GM23338 (cell line): ENCODE measurements around the gene POM121L2. TPM values are rescaled to one million over a fixed set of nuclear protein-coding genes. Genes with fewer than 3 reads are reported as not detected.

Experiments used
- ATAC-seq: fragments of 200-7000 bp; cut with Tn5 transposase; 3 replicates; pipeline ENCODE4 v1.9.1; 2020
- DNase-seq: peaks from one replicate; pipeline ENCODE4 v3.0.0-alpha.2; 2015; ENCODE audit warnings: low spot score
- H2AFZ ChIP-seq: fragments of 200-600 bp; sonication (generic); 2 replicates; pipeline ENCODE4 v1.8.0; 2016; ENCODE audit warnings: antibody characterized with exemption, mild to moderate bottlenecking, moderate library complexity
- H3F3A ChIP-seq: fragments of 200-600 bp; sonication (generic); replicated peaks from 2 replicates; pipeline ENCODE4 v1.8.0; 2017; ENCODE audit warnings: antibody characterized with exemption, mixed run types, low read depth
- H3K27ac ChIP-seq: fragments of 200-600 bp; sonication (generic); 2 replicates; pipeline ENCODE4 v1.6.1; 2016; ENCODE audit warnings: low read depth
- H3K27me3 ChIP-seq: fragments of 200-600 bp; sonication (generic); 2 replicates; pipeline ENCODE4 v1.8.0; 2016; ENCODE audit warnings: mild to moderate bottlenecking, mixed run types, moderate library complexity; ENCODE audit not compliant: insufficient read depth
- H3K36me3 ChIP-seq: fragments of 200-600 bp; sonication (generic); 2 replicates; pipeline ENCODE4 v1.8.0; 2016; ENCODE audit warnings: mild to moderate bottlenecking; ENCODE audit not compliant: insufficient read depth
- H3K4me1 ChIP-seq: fragments of 200-600 bp; sonication (generic); 2 replicates; pipeline ENCODE4 v1.8.0; 2016; ENCODE audit warnings: mild to moderate bottlenecking, moderate library complexity; ENCODE audit not compliant: insufficient read depth
- H3K4me2 ChIP-seq: fragments of 200-600 bp; sonication (generic); 2 replicates; pipeline ENCODE4 v1.7.1; 2017; ENCODE audit warnings: mixed run types
- H3K4me3 ChIP-seq: fragments of 200-600 bp; sonication (generic); 2 replicates; pipeline ENCODE4 v1.6.1; 2016; ENCODE audit warnings: mixed run types
- H3K79me2 ChIP-seq: fragments of 200-600 bp; sonication (generic); replicated peaks from 2 replicates; pipeline ENCODE4 v1.8.0; 2017; ENCODE audit warnings: mild to moderate bottlenecking; ENCODE audit not compliant: insufficient read depth
- H3K9me2 ChIP-seq: fragments of 200-600 bp; sonication (generic); 2 replicates; pipeline ENCODE4 v1.8.0; 2017; ENCODE audit not compliant: insufficient read depth
- H4K20me1 ChIP-seq: fragments of 200-600 bp; sonication (generic); replicated peaks from 2 replicates; pipeline ENCODE4 v1.8.0; 2017; ENCODE audit warnings: mild to moderate bottlenecking; ENCODE audit not compliant: insufficient read depth
- H3K27ac Mint-ChIP-seq: 2 replicates; pipeline ENCODE4 v1.8.0; 2020; ENCODE audit warnings: inconsistent platforms, mild to moderate bottlenecking, moderate library complexity, mixed read lengths
- H3K27me3 Mint-ChIP-seq: 3 replicates; pipeline ENCODE4 v1.8.0; 2022; ENCODE audit warnings: low read depth, mild to moderate bottlenecking, moderate library complexity, mixed read lengths, inconsistent platforms; ENCODE audit not compliant: insufficient read depth, poor library complexity
- H3K36me3 Mint-ChIP-seq: 3 replicates; pipeline ENCODE4 v1.8.0; 2021; ENCODE audit warnings: low read depth, mild to moderate bottlenecking, inconsistent platforms, moderate library complexity, mixed read lengths
- H3K4me1 Mint-ChIP-seq: 3 replicates; pipeline ENCODE4 v1.8.0; 2020; ENCODE audit warnings: mild to moderate bottlenecking, inconsistent platforms, mixed read lengths
- H3K4me3 Mint-ChIP-seq: 3 replicates; pipeline ENCODE4 v1.8.0; 2021; ENCODE audit warnings: moderate library complexity, mild to moderate bottlenecking, inconsistent platforms, mixed read lengths
- H3K9me3 Mint-ChIP-seq: 3 replicates; pipeline ENCODE4 v1.8.0; 2020; ENCODE audit warnings: moderate library complexity, mild to moderate bottlenecking, inconsistent platforms, mixed read lengths
- CREB1 ChIP-seq: fragments of 250-450 bp; sonication (Bioruptor Pico); IDR thresholded peaks from 2 replicates; pipeline ENCODE4 v1.5.0; 2020; ENCODE audit warnings: low read depth, mild to moderate bottlenecking, moderate library complexity
- EZH2 ChIP-seq: fragments of 200-600 bp; sonication (generic); IDR thresholded peaks from one replicate; pipeline ENCODE4 v1.8.0; 2017; ENCODE audit warnings: antibody characterized with exemption, mild to moderate bottlenecking, low read depth; ENCODE audit not compliant: unreplicated experiment
- JUNB ChIP-seq: IDR thresholded peaks from one replicate; pipeline ENCODE4 v1.6.1; 2016; ENCODE audit warnings: antibody characterized with exemption; ENCODE audit not compliant: unreplicated experiment
- NANOG ChIP-seq: IDR thresholded peaks from 2 replicates; pipeline ENCODE4 v1.6.1; 2016; ENCODE audit warnings: antibody characterized with exemption, borderline replicate concordance
- POLR2AphosphoS5 ChIP-seq: IDR thresholded peaks from 2 replicates; pipeline ENCODE4 v1.6.1; 2016; ENCODE audit warnings: antibody characterized with exemption, low read depth
- ZNF114 ChIP-seq: fragments of 250-450 bp; sonication (Bioruptor Pico); IDR thresholded peaks from 2 replicates; pipeline ENCODE4 v1.5.0; 2020; ENCODE audit warnings: mild to moderate bottlenecking, moderate library complexity
- ZNF331 ChIP-seq: fragments of 250-450 bp; sonication (Bioruptor Pico); IDR thresholded peaks from 2 replicates; pipeline ENCODE4 v1.5.0; 2020; ENCODE audit warnings: low read depth, mild to moderate bottlenecking, moderate library complexity
- polyA plus RNA-seq: library from polyadenylated mRNA; unstranded; fragments of >200 nt; fragmentation: Nextera tagmentation; extraction: Ambion mirVana; gene quantifications from 2 replicates; pipeline ENCODE4 v1.2.1, GENCODE V29; 2016
- total RNA-seq: library from RNA; depleted of rRNA; stranded (reverse); fragments of >200 nt; shearing (Covaris generic); gene quantifications from 2 replicates; pipeline ENCODE4 v1.2.3, GENCODE V29; 2014
- TF ChIP-seq, protein P1 (sequence below): IDR thresholded peaks from 2 replicates; pipeline ENCODE4 v1.6.1; 2016; ENCODE audit warnings: antibody characterized with exemption
- TF ChIP-seq, protein P2 (sequence below): IDR thresholded peaks from one replicate; pipeline ENCODE4 v1.6.1; 2018; ENCODE audit warnings: antibody characterized with exemption; ENCODE audit not compliant: unreplicated experiment
- TF ChIP-seq, protein P3 (sequence below), 2 experiments: fragments of 200-600 bp in 1 of 2; sonication (generic) in 1 of 2; conservative IDR thresholded peaks; 2 replicates each; pipeline versions ENCODE4 v1.5.1 to v1.6.1; 2016 to 2017; ENCODE audit warnings: antibody characterized with exemption in 2 of 2, low read depth in 2 of 2, mild to moderate bottlenecking in 2 of 2, moderate library complexity in 1 of 2
- TF ChIP-seq, protein P4 (sequence below): fragments of 250-450 bp; sonication (Bioruptor Pico); IDR thresholded peaks from 2 replicates; pipeline ENCODE4 v1.5.0; 2020; ENCODE audit warnings: mild to moderate bottlenecking, moderate library complexity

POM121L2 gene
- total and polyA plus RNA-seq, 2 experiments from 2014 or later = 0.07 to 0.13 TPM

DNA sequence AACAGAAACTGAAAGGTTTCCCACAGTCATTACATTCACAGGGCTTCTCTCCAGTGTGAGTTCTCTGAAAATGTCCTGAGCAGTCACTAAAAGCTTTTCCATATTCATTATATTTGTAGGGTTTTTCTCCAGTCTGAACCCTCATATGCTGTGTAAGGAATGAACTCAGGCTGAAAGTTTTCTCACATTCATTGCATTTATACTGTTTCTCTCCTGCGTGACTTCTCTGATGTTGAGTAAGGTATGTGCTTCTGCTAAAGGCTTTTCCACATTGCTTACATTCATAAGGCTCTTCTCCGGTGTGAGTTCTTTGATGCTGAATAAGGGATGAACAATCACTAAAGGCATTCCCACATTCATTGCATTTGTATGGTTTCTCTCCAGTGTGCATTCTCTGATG, 46.7 kb upstream of the POM121L2 start (continued):
- TF ChIP-seq EZH2 (no peak), ZNF331 (CRISPR knock-in tag) (no peak), JUNB (no peak), CREB1 (CRISPR knock-in tag) (no peak), ZNF114 (CRISPR knock-in tag) (no peak), POLR2AphosphoS5 (no peak), NANOG (no peak)
- TF ChIP-seq, protein P1, sequence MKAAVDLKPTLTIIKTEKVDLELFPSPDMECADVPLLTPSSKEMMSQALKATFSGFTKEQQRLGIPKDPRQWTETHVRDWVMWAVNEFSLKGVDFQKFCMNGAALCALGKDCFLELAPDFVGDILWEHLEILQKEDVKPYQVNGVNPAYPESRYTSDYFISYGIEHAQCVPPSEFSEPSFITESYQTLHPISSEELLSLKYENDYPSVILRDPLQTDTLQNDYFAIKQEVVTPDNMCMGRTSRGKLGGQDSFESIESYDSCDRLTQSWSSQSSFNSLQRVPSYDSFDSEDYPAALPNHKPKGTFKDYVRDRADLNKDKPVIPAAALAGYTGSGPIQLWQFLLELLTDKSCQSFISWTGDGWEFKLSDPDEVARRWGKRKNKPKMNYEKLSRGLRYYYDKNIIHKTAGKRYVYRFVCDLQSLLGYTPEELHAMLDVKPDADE = no peak
- TF ChIP-seq, protein P2, sequence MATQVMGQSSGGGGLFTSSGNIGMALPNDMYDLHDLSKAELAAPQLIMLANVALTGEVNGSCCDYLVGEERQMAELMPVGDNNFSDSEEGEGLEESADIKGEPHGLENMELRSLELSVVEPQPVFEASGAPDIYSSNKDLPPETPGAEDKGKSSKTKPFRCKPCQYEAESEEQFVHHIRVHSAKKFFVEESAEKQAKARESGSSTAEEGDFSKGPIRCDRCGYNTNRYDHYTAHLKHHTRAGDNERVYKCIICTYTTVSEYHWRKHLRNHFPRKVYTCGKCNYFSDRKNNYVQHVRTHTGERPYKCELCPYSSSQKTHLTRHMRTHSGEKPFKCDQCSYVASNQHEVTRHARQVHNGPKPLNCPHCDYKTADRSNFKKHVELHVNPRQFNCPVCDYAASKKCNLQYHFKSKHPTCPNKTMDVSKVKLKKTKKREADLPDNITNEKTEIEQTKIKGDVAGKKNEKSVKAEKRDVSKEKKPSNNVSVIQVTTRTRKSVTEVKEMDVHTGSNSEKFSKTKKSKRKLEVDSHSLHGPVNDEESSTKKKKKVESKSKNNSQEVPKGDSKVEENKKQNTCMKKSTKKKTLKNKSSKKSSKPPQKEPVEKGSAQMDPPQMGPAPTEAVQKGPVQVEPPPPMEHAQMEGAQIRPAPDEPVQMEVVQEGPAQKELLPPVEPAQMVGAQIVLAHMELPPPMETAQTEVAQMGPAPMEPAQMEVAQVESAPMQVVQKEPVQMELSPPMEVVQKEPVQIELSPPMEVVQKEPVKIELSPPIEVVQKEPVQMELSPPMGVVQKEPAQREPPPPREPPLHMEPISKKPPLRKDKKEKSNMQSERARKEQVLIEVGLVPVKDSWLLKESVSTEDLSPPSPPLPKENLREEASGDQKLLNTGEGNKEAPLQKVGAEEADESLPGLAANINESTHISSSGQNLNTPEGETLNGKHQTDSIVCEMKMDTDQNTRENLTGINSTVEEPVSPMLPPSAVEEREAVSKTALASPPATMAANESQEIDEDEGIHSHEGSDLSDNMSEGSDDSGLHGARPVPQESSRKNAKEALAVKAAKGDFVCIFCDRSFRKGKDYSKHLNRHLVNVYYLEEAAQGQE = no peak
- TF ChIP-seq, protein P3, sequence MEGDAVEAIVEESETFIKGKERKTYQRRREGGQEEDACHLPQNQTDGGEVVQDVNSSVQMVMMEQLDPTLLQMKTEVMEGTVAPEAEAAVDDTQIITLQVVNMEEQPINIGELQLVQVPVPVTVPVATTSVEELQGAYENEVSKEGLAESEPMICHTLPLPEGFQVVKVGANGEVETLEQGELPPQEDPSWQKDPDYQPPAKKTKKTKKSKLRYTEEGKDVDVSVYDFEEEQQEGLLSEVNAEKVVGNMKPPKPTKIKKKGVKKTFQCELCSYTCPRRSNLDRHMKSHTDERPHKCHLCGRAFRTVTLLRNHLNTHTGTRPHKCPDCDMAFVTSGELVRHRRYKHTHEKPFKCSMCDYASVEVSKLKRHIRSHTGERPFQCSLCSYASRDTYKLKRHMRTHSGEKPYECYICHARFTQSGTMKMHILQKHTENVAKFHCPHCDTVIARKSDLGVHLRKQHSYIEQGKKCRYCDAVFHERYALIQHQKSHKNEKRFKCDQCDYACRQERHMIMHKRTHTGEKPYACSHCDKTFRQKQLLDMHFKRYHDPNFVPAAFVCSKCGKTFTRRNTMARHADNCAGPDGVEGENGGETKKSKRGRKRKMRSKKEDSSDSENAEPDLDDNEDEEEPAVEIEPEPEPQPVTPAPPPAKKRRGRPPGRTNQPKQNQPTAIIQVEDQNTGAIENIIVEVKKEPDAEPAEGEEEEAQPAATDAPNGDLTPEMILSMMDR (conservative IDR thresholded peaks at IDR 0.05; ENCODE audit: low read depth in 2 of 2) = no peak

DNA sequence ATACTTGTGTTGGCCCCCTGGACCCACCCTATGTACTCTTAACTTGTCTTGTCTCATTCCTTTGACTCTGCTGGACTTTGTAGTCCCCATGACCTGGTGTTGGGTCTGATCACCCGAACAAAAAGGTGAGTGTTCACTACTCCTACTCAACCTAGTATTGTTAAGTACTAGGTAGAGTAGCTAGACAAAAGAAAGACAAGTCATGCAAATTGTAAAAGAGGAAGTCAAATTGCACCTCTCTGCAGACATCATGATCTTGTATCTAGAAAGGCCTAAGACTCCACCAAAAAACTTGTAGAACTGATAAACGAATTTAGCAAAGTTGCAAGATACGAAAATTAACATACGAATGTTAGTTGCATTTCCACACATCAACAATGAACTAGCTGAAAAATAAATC, 40.8 kb upstream of the POM121L2 start:
- DNase-seq (no peak), ATAC-seq (no peak)
- TF ChIP-seq, protein P4, sequence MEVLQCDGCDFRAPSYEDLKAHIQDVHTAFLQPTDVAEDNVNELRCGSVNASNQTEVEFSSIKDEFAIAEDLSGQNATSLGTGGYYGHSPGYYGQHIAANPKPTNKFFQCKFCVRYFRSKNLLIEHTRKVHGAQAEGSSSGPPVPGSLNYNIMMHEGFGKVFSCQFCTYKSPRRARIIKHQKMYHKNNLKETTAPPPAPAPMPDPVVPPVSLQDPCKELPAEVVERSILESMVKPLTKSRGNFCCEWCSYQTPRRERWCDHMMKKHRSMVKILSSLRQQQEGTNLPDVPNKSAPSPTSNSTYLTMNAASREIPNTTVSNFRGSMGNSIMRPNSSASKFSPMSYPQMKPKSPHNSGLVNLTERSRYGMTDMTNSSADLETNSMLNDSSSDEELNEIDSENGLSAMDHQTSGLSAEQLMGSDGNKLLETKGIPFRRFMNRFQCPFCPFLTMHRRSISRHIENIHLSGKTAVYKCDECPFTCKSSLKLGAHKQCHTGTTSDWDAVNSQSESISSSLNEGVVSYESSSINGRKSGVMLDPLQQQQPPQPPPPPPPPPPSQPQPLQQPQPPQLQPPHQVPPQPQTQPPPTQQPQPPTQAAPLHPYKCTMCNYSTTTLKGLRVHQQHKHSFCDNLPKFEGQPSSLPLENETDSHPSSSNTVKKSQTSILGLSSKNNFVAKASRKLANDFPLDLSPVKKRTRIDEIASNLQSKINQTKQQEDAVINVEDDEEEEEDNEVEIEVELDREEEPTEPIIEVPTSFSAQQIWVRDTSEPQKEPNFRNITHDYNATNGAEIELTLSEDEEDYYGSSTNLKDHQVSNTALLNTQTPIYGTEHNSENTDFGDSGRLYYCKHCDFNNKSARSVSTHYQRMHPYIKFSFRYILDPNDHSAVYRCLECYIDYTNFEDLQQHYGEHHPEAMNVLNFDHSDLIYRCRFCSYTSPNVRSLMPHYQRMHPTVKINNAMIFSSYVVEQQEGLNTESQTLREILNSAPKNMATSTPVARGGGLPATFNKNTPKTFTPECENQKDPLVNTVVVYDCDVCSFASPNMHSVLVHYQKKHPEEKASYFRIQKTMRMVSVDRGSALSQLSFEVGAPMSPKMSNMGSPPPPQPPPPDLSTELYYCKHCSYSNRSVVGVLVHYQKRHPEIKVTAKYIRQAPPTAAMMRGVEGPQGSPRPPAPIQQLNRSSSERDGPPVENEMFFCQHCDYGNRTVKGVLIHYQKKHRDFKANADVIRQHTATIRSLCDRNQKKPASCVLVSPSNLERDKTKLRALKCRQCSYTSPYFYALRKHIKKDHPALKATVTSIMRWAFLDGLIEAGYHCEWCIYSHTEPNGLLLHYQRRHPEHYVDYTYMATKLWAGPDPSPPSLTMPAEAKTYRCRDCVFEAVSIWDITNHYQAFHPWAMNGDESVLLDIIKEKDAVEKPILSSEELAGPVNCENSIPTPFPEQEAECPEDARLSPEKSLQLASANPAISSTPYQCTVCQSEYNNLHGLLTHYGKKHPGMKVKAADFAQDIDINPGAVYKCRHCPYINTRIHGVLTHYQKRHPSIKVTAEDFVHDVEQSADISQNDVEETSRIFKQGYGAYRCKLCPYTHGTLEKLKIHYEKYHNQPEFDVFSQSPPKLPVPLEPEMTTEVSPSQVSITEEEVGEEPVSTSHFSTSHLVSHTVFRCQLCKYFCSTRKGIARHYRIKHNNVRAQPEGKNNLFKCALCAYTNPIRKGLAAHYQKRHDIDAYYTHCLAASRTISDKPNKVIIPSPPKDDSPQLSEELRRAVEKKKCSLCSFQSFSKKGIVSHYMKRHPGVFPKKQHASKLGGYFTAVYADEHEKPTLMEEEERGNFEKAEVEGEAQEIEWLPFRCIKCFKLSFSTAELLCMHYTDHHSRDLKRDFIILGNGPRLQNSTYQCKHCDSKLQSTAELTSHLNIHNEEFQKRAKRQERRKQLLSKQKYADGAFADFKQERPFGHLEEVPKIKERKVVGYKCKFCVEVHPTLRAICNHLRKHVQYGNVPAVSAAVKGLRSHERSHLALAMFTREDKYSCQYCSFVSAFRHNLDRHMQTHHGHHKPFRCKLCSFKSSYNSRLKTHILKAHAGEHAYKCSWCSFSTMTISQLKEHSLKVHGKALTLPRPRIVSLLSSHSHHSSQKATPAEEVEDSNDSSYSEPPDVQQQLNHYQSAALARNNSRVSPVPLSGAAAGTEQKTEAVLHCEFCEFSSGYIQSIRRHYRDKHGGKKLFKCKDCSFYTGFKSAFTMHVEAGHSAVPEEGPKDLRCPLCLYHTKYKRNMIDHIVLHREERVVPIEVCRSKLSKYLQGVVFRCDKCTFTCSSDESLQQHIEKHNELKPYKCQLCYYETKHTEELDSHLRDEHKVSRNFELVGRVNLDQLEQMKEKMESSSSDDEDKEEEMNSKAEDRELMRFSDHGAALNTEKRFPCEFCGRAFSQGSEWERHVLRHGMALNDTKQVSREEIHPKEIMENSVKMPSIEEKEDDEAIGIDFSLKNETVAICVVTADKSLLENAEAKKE (CRISPR knock-in tag) = no peak
- TF ChIP-seq ZNF331 (CRISPR knock-in tag) = no peak
- TF ChIP-seq EZH2 = no peak
- H3K27ac ChIP-seq = no peak overlapping the region
- Mint-ChIP-seq H3K4me3 (no peak overlapping the region), H3K27me3 (no peaks in the 10 kb centered on the region), H3K36me3 (peaks cover 2% of the 10 kb centered on the region; the same call in 1 of the 3 replicates), H3K9me3 (peaks cover 17% of the 10 kb centered on the region; the same call in 2 of the 3 replicates), H3K4me1 (no peaks in the 10 kb centered on the region), H3K27ac (no peak overlapping the region)
- no peaks in the 10 kb centered on the region for H3K36me3 ChIP-seq
- no peaks in the 10 kb centered on the region for H3K4me1 ChIP-seq
- H3F3A ChIP-seq = no peaks in the 10 kb centered on the region
- no peaks in the 10 kb centered on the region for H3K79me2 ChIP-seq
- no peaks in the 10 kb centered on the region for H3K27me3 ChIP-seq
- H4K20me1 ChIP-seq = no peaks in the 10 kb centered on the region
- H3K4me2 ChIP-seq = no peak overlapping the region
- no peak overlapping the region for H2AFZ ChIP-seq
- H3K4me3 ChIP-seq = no peak overlapping the region
- peaks cover 3% of the 10 kb centered on the region; the same call in 1 of the 2 replicates for H3K9me2 ChIP-seq
